DND-41 (cell line): ENCODE measurements around the gene GALNT13.

Source experiments
- ATAC-seq: fragments of 200-7000 bp; cut with Tn5 transposase; 3 replicates; pipeline ENCODE4 v1.9.1; 2021; ENCODE audit warnings: low read depth; ENCODE audit not compliant: insufficient read depth
- DNase-seq: peaks from one replicate; pipeline ENCODE4 v3.0.0-alpha.2; 2020
- H2AFZ ChIP-seq: 2 replicates; pipeline ENCODE4 v1.6.0; 2012; ENCODE audit warnings: low read depth, low read length
- H3K27ac ChIP-seq: 2 replicates; pipeline ENCODE4 v1.5.1; 2012; ENCODE audit warnings: low read length, inconsistent platforms
- H3K27me3 ChIP-seq: fragments of 200-600 bp; sonication (generic); 2 replicates; pipeline ENCODE4 v1.6.0; 2012; ENCODE audit warnings: low read length, mild to moderate bottlenecking, inconsistent platforms; ENCODE audit not compliant: insufficient read depth, poor library complexity
- H3K36me3 ChIP-seq: 2 replicates; pipeline ENCODE4 v1.5.1; 2012; ENCODE audit warnings: low read length, inconsistent platforms; ENCODE audit not compliant: insufficient read depth
- H3K4me1 ChIP-seq: 2 replicates; pipeline ENCODE4 v1.5.1; 2012; ENCODE audit warnings: mild to moderate bottlenecking, low read length; ENCODE audit not compliant: insufficient read depth
- H3K4me2 ChIP-seq: 2 replicates; pipeline ENCODE4 v1.6.0; 2012; ENCODE audit warnings: mild to moderate bottlenecking, moderate library complexity, low read length, inconsistent platforms; ENCODE audit not compliant: insufficient read depth
- H3K4me3 ChIP-seq, 2 experiments: fragments of 200-600 bp in 1 of 2; shearing (Covaris generic) in 1 of 2; 2 replicates each; pipeline ENCODE4 v1.5.1; 2012 to 2016; ENCODE audit warnings: inconsistent platforms in 2 of 2, low read length in 2 of 2, mild to moderate bottlenecking in 2 of 2, low read depth in 1 of 2, moderate library complexity in 1 of 2
- H3K79me2 ChIP-seq: 2 replicates; pipeline ENCODE4 v1.6.0; 2012; ENCODE audit warnings: low read length, inconsistent platforms; ENCODE audit not compliant: insufficient read depth
- H3K9ac ChIP-seq: 2 replicates; pipeline ENCODE4 v1.6.0; 2012; ENCODE audit warnings: low read depth, mild to moderate bottlenecking, inconsistent platforms, low read length, moderate library complexity
- H3K9me3 ChIP-seq: 2 replicates; pipeline ENCODE4 v1.5.1; 2012; ENCODE audit warnings: low read length, moderate library complexity, mild to moderate bottlenecking, inconsistent platforms; ENCODE audit not compliant: insufficient read depth, severe bottlenecking
- H4K20me1 ChIP-seq: 2 replicates; pipeline ENCODE4 v1.6.0; 2012; ENCODE audit warnings: low read length; ENCODE audit not compliant: insufficient read depth
- CTCF ChIP-seq: IDR thresholded peaks from 2 replicates; pipeline ENCODE4 v1.5.1; 2012; ENCODE audit warnings: borderline replicate concordance, low read length, moderate library complexity, mild to moderate bottlenecking; ENCODE audit not compliant: poor library complexity, severe bottlenecking; ENCODE audit errors: extremely low read depth
- EZH2 ChIP-seq: IDR thresholded peaks from 3 replicates; pipeline ENCODE4 v1.6.1; 2012; ENCODE audit warnings: borderline replicate concordance, low read depth, mild to moderate bottlenecking, moderate library complexity, low read length, inconsistent platforms; ENCODE audit not compliant: severe bottlenecking

GALNT13 gene

GRCh38 chr2:154015233-154015632, 143.5 kb downstream of the GALNT13 start:
- Histone ChIP-seq H3K9ac (no peak overlapping the region), H3K36me3 (no peaks in the 10 kb centered on the region), H3K4me3 (no peak overlapping the region), H3K4me2 (no peak overlapping the region), H2AFZ (no peak overlapping the region), H4K20me1 (no peaks in the 10 kb centered on the region), H3K79me2 (no peaks in the 10 kb centered on the region), H3K27ac (no peak overlapping the region), H3K4me1 (no peaks in the 10 kb centered on the region), H3K27me3 (no peaks in the 10 kb centered on the region), H3K9me3 (no peaks in the 10 kb centered on the region)
- no peak for DNase-seq
- TF ChIP-seq CTCF (no peak), EZH2 (no peak)
- no peak for ATAC-seq

- H3K9ac ChIP-seq: no peak overlapping the region
- H3K4me1 ChIP-seq: no peaks in the 10 kb centered on the region
- H3K27me3 ChIP-seq: no peaks in the 10 kb centered on the region
- no peaks in the 10 kb centered on the region for H3K36me3 ChIP-seq
- ATAC-seq: no peak
- H3K27ac ChIP-seq: no peak overlapping the region
- H3K4me3 ChIP-seq: no peak overlapping the region
- no peak for DNase-seq
- H3K9me3 ChIP-seq: no peaks in the 10 kb centered on the region
- H2AFZ ChIP-seq: no peak overlapping the region
- H3K79me2 ChIP-seq: no peaks in the 10 kb centered on the region
- TF ChIP-seq EZH2 (no peak), CTCF (no peak)
- no peaks in the 10 kb centered on the region for H4K20me1 ChIP-seq
- no peak overlapping the region for H3K4me2 ChIP-seq
Observed at GRCh38 chr2:154029504-154029903, 157.8 kb downstream of the GALNT13 start.

- H2AFZ ChIP-seq: no peak overlapping the region
- no peak overlapping the region for H3K9ac ChIP-seq
- H3K4me2 ChIP-seq: no peak overlapping the region
- TF ChIP-seq CTCF (no peak), EZH2 (no peak)
- DNase-seq (no peak), ATAC-seq (no peak)
- H3K4me1 ChIP-seq: no peaks in the 10 kb centered on the region
- H3K9me3 ChIP-seq: no peaks in the 10 kb centered on the region
- no peak overlapping the region for H3K4me3 ChIP-seq
- no peaks in the 10 kb centered on the region for H3K27me3 ChIP-seq
- no peaks in the 10 kb centered on the region for H3K79me2 ChIP-seq
- H4K20me1 ChIP-seq: no peaks in the 10 kb centered on the region
- no peaks in the 10 kb centered on the region for H3K36me3 ChIP-seq
- no peak overlapping the region for H3K27ac ChIP-seq
Observed at GRCh38 chr2:154032220-154032619, 160.5 kb downstream of the GALNT13 start.

GRCh38 chr2:154046493-154046892, 174.8 kb downstream of the GALNT13 start:
- no peak overlapping the region for H3K9ac ChIP-seq
- DNase-seq: no peak
- H3K27me3 ChIP-seq: no peaks in the 10 kb centered on the region
- no peak overlapping the region for H3K4me3 ChIP-seq
- ATAC-seq: no peak
- no peak overlapping the region for H2AFZ ChIP-seq
- no peak overlapping the region for H3K4me2 ChIP-seq
- H3K9me3 ChIP-seq: no peaks in the 10 kb centered on the region
- TF ChIP-seq EZH2 (no peak), CTCF (no peak)
- H3K27ac ChIP-seq: no peak overlapping the region
- H4K20me1 ChIP-seq: no peaks in the 10 kb centered on the region
- no peaks in the 10 kb centered on the region for H3K4me1 ChIP-seq
- H3K79me2 ChIP-seq: no peaks in the 10 kb centered on the region
- H3K36me3 ChIP-seq: no peaks in the 10 kb centered on the region
